PFSK-1 (cell line): Measurements from ENCODE around the gene GLIS1.

Source experiments
- FOXP2 ChIP-seq: optimal IDR thresholded peaks from 2 replicates; pipeline ENCODE3; 2011; ENCODE audit warnings: borderline replicate concordance, control low read depth, inconsistent platforms; ENCODE audit not compliant: insufficient read depth; ENCODE audit errors: extremely low read length, extremely low read depth
- POLR2AphosphoS5 ChIP-seq: IDR thresholded peaks from 2 replicates; pipeline ENCODE4 v1.6.1; 2012; ENCODE audit warnings: low read depth, mild to moderate bottlenecking, control low read depth, low read length, moderate library complexity
- REST ChIP-seq, 2 experiments: IDR thresholded peaks; 2 replicates each; pipeline versions ENCODE4 v1.6.1 to v1.8.0; 2011 to 2012; ENCODE audit warnings: low read depth in 2 of 2, low read length in 2 of 2, control low read depth in 1 of 2, inconsistent platforms in 1 of 2, mild to moderate bottlenecking in 1 of 2, moderate library complexity in 1 of 2; ENCODE audit not compliant: insufficient read depth in 1 of 2
- SIN3A ChIP-seq: IDR thresholded peaks from 2 replicates; pipeline ENCODE4 v1.6.1; 2012; ENCODE audit warnings: mild to moderate bottlenecking, low read length, moderate library complexity, borderline replicate concordance; ENCODE audit not compliant: insufficient read depth
- TAF1 ChIP-seq: IDR thresholded peaks from 2 replicates; pipeline ENCODE4 v1.6.1; 2012; ENCODE audit warnings: low read length, control low read depth, borderline replicate concordance; ENCODE audit not compliant: insufficient read depth

- TF ChIP-seq SIN3A (no peak), FOXP2 (no peak), POLR2AphosphoS5 (no peak), REST (IDR thresholded peaks at IDR 0.05; ENCODE audit: insufficient read depth in 1 of 2, low read depth in 2 of 2, low read length in 2 of 2) (no peak), TAF1 (no peak)
These were observed 225.9 kb downstream of the GLIS1 start for GRCh38 chr1:53512807-53513755.
